SK-N-SH treated with all-trans-retinoic acid at 6 μM for 48 hours (cell line): Measurements from ENCODE around the gene STK35.

ENCODE experiments used
- ARNTL ChIP-seq: fragments of 450-650 bp; formaldehyde crosslinking; IDR thresholded peaks from 2 replicates; pipeline ENCODE4 v1.5.0; 2020; ENCODE audit warnings: low read depth, mild to moderate bottlenecking, moderate library complexity, borderline replicate concordance
- CSDC2 ChIP-seq: fragments of 250-450 bp; sonication (Bioruptor Pico); IDR thresholded peaks from 2 replicates; pipeline ENCODE4 v1.5.0; 2020; ENCODE audit warnings: mild to moderate bottlenecking, moderate library complexity
- ISL1 ChIP-seq: fragments of 250-450 bp; sonication (Bioruptor Pico); IDR thresholded peaks from 2 replicates; pipeline ENCODE4 v2.1.2; 2022; ENCODE audit warnings: mild to moderate bottlenecking, moderate library complexity
- OSR1 ChIP-seq: fragments of 250-450 bp; sonication (Bioruptor Pico); IDR thresholded peaks from 2 replicates; pipeline ENCODE4 v1.8.0; 2022; ENCODE audit warnings: moderate library complexity, mild to moderate bottlenecking, inconsistent platforms
- PATZ1 ChIP-seq: fragments of 250-450 bp; sonication (Bioruptor Pico); IDR thresholded peaks from 2 replicates; pipeline ENCODE4 v1.8.0; 2020; ENCODE audit warnings: mild to moderate bottlenecking, moderate library complexity, borderline replicate concordance
- PPARA ChIP-seq: fragments of 250-450 bp; sonication (Bioruptor Pico); IDR thresholded peaks from 2 replicates; pipeline ENCODE4 v1.5.0; 2020; ENCODE audit warnings: mild to moderate bottlenecking, borderline replicate concordance
- RARB ChIP-seq: fragments of 250-450 bp; sonication (Bioruptor Pico); IDR thresholded peaks from 2 replicates; pipeline ENCODE4 v1.8.0; 2021; ENCODE audit warnings: mild to moderate bottlenecking, moderate library complexity
- ZFP30 ChIP-seq: fragments of 450-650 bp; formaldehyde crosslinking; IDR thresholded peaks from 2 replicates; pipeline ENCODE4 v1.5.0; 2022; ENCODE audit warnings: mild to moderate bottlenecking, moderate library complexity

GRCh38 chr20:2137552-2138201 is 36.0 kb downstream of the STK35 start:
- TF ChIP-seq RARB (CRISPR knock-in tag) (no peak), ARNTL (CRISPR knock-in tag) (no peak), PATZ1 (CRISPR knock-in tag) (no peak), OSR1 (no peak), ISL1 (no peak), PPARA (CRISPR knock-in tag) (no peak), ZFP30 (CRISPR knock-in tag) (no peak), CSDC2 (no peak)
